Central memory CD4-positive, alpha-beta T cell (primary cell): Measurements from ENCODE around the gene TMEM100.
"Not testable (repeated sequence)": the region's sequence is repeated elsewhere in the genome, so short reads cannot be mapped to it uniquely, and the experiment has no call there.

Experiments
- DNase-seq: peaks from one replicate; pipeline ENCODE4 v3.0.0; 2022

TMEM100 gene

DNA sequence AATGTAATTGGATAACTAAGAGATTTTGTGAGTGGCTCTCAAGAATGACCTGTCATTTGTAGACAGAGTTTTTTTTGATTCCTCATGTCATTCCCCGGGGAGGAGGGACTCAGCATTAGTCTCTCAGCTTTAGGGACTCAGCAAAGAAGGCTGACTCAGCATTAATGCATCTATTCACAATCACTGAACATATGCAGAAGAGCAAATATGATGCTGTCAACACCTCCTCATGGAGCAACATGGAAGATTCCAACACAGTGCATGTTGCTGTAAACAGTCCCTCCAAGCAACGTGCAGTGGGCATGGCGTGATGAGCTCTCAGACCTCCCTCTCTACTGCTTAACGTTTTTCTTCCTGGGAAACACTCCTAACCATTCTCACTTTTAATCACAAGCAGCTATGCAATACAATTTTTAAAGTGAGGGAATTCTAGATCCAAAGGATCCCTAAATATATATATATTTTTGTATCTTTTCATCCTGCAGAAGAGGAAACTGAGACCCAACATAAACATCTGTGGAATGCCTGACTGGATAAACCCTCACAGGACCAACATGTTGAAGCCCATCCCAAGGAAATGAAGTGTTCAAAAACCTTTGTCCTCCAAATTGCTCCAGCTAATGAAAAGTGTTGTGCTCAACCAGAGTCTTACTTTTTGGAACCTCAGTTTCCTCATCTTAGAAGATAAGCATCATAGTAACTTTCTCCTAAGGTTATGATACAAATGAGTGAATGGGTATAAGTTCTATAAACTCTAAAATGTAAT is 38.9 kb downstream of the TMEM100 start:
- no peak for DNase-seq

DNA sequence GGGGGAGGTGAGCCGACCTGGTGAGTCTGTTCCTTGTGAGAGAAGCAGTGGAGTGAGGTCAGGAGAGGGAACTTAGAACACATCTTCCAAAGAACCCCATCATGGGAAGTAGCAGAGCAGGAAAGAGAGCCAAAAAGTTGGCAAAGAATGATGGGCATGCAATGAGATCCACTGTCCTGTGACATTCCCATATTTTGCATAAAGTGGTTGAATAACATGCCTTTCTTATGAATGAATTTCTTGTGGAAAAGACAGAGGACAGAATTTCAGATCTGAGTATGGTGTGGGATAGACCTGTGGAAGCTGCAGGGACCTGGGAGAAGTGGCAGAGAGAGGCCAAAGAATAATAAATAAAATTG is 41.3 kb downstream of the TMEM100 start:
- no peak for DNase-seq

DNA sequence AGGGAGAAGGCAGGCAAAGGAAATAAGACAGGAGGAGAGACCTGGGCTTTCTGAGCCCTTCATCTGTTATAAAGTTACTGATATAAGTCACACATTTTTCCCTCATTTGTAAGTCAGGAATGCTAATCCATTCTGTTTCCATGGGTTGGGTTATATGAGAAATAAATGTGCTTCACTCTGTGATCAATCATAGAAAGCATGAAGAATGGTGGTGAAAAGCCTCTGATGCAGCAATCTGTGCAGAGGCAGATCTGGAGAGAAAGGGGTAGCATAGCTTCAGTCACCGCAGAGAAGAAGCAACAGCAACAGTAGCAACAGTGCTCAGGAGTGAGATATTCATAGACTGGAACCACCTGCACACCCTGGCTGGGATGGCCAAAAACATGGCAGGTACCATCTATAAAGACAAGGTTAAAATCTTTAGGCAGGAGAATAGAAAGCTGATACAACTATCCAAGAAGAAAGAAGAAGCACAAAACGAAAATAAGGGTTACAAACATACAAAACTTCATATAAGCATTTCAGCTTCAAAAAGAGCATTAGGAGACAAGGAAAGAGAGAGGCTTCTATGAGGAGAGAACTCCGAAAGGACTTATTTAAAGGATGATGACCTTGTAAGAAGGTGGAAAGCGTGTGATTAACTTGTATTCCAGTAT is 41.9 kb downstream of the TMEM100 start:
- DNase-seq = no peak

DNA sequence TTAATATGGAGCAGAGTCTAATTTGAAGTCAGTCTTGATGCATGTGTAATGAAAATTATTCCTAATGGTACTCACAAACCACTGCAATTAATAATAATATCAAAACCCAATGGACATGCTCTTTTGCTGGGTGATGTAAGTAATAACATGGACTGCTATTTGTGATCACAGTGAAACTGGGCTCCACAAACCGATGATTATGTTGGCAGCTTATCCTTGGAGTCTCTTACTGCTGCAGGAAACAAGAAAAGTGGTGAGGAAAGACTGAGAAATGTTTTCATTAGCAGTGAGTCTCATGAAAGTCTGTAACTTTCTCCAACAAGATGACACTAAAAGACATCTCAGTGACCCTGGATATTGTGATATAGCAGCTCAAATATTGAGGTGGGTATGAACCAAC is 45.2 kb downstream of the TMEM100 start:
- DNase-seq = no peak

DNA sequence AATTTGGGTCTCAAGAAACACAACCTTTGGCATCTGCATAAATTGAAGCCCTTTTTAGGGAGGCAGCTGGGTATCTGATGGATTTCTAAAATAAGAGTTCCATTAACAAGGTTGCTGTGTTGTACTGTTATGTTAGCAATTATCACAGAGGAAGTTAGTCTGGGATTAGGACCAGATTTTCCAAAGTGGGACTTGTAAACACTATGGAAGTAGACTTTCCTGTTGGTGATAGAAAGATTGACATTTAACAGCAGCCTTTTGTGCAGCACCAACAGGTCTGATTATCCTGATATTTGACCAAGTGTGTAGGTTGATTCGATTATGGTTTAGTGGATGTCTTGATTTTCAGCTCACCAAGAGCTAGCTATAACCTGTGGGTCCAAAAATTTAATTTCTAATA is 46.4 kb downstream of the TMEM100 start:
- DNase-seq = no peak

DNA sequence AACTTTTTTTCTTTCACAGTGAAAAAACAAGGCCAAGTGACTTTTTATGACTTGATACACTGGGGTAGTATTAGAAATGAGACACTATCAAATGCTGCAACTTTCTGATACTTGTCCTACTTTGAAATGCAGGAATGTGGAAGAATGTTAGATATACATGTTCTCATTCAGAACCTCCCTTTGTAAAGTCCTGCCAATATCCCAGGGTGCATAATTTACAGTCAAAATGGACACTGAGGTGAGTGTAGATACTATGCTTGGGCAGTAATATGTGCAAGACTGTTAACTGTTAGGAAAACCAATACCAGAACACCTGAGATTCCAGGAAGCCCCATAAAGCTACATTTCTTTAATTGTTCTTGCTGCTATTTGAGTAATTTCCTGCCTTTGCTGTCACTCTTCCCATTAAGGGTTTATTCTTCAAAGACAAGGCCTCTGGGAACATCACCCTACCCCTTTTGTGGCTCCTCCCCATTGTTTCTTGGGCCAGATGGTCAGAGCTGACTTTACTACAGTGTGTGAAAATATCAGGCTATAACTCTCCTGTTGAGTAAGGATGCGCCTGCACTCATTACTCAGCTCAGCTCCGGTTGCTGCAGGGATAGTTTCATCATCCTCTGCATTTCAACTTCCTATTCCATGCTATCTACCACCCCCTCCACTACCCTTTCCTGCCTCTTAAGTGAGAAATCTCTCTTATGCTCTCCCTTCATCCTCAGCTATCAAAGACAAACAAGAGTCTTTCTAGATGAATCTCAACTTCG is 48.7 kb downstream of the TMEM100 start:
- no peak for DNase-seq

DNA sequence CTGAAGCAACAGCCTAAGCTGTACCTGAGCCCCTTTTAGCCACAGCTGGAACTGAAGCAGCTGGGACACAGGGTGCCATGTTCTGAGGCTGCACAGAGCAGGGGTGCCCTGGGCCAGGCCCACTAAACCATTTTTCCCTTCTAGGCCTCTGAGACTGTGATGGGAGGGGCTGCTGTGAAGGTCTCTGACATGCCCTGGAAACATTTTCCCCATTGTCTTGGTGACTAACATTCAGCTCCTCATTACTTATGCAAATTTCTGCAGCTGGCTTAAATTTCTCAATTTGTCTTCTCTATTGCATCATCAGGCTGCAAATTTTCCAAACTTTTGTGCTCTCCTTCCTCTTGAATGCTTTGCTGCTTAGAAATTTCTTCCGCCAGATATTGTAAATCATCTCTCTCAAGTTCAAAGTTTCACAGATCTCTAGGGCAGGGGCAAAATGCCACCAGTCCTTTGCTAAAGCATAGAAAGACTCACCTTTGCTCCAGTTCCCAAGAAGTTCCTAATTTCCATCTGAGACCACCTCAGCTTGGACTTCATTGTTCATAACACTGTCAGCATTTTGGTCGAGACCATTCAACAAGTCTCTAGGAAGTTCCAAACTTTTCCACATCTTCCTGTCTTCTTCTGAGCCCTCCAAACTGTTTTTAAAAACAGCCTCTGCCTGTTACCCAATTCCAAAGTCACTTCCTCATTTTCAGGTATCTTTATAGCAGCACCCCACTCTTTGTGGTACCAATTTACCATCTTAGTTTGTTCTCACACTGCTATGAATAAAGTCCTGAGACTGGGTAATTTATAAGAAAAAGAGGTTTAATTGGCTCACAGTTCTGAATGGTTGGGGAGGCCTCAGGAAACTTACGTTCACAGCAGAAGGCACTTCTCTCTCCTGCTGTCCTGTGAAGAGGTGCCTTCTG is 49.8 kb downstream of the TMEM100 start:
- no peak for DNase-seq

DNA sequence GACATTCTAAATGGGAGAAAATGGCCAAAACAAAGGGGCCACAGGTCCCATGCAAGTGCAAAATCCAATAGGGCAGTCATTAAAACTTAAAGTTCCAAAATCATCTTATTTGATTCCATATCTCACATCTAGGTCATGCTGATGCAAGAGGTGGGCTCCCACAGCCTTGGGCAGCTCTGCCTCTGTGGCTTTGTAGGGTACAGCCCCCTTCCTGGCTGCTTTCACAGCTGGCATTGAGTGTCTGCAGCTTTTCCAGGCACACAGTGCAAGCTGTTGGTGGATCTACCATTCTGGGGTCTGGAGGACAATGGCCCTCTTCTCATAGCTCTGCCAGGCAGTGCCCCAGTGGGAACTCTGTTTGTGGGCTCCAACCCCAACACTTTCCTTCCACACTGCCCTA is 50.7 kb downstream of the TMEM100 start:
- DNase-seq = not testable (repeated sequence)
